Measurements from ENCODE around the gene RNF208.

DNA sequence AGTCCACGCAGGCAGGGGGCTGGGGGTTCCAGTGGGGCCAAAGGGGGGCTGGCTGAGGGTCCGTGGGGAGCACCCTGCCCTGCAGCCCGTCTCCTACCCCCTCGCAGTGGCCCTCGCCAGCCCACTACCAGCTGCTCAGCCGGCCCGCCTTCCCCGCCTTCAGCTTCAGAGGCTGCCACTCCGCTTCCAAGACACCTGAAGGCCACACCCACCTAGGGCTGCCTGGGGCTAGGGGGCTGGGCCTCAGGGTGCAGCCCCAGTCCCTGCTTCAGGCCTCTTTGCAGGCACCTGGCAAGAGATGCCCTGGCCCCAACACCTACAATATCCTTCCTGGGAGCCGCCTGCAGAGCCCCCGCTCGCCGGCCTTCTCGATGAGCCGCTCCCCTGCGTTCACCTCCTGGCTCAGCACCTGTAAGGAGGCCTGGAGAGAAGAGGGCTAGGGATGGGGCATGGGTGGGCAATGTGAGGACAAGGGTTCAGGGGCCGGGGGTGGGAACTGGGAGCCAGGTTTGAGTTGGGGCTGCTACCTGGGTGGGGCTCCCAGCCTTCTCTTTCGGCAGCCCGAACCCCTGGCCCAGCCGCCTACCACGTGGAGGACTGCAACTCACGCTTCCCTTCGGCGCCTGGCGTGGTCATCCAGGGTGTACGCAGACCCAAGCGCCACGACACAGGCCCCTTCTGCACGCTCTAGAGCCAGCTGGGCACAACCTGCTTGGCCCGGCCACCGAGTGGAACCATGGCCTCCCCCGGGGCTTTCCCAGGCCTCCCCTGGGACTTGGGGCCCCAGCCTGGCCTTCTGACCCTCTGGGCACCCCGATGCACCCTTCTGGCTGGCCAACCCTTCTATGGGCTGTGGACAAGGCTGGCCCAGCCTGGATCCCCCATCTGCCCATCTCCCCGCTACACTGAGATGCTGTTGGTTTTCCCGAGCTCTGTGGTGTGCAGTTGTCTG lies 30.8 kb upstream of the RNF208 start:
- TF ChIP-seq, protein P1, sequence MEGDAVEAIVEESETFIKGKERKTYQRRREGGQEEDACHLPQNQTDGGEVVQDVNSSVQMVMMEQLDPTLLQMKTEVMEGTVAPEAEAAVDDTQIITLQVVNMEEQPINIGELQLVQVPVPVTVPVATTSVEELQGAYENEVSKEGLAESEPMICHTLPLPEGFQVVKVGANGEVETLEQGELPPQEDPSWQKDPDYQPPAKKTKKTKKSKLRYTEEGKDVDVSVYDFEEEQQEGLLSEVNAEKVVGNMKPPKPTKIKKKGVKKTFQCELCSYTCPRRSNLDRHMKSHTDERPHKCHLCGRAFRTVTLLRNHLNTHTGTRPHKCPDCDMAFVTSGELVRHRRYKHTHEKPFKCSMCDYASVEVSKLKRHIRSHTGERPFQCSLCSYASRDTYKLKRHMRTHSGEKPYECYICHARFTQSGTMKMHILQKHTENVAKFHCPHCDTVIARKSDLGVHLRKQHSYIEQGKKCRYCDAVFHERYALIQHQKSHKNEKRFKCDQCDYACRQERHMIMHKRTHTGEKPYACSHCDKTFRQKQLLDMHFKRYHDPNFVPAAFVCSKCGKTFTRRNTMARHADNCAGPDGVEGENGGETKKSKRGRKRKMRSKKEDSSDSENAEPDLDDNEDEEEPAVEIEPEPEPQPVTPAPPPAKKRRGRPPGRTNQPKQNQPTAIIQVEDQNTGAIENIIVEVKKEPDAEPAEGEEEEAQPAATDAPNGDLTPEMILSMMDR (IDR thresholded peaks at IDR 0.05): no peak
- no peak for TF ChIP-seq POLR2A (IDR thresholded peaks at IDR 0.05)

Data from testis (tissue), 2 donors.